ENCODE results near the gene GRIP2. TPM values are rescaled to one million over a fixed set of nuclear protein-coding genes. Genes with fewer than 3 reads are reported as not detected.

Gene GRIP2
- polyA plus RNA-seq, 1 donor (not counting 4 experiments of a cell fraction or from before 2014, with no cell fraction given) = 0.01 TPM

DNA sequence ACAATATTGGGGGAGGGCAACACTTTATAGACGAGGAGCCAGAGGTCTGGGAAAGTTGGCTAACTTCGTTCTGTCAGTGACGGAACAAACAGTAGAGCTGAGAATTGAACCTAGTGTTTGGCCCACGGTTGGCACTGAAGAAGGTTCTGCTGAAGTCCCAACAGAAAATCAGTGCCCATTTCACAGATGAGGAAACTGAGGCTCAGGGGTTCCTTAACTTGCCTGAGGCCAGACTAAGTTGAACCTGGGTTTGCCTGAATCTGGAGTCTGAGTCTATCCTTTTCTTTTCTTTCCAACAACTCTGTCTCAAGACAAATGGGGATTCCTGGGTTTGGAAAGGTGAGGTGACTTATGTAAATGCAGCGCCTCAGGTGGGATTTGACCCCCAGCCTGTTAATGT is 82.7 kb downstream of the GRIP2 start:
- Histone ChIP-seq H3K27ac (ENCODE audit: control insufficient read depth, insufficient read depth, low read length) (no peak overlapping the region), H3K27me3 (ENCODE audit: control insufficient read depth, extremely low read depth, insufficient read depth, low read length) (no peaks in the 10 kb centered on the region), H3K9me1 (ENCODE audit: control insufficient read depth, extremely low read depth, insufficient read depth, low read length) (no peaks in the 10 kb centered on the region), H3K9ac (ENCODE audit: control insufficient read depth, extremely low read depth, insufficient read depth, low read length) (no peak overlapping the region), H3K4me2 (ENCODE audit: control insufficient read depth, extremely low read depth, insufficient read depth, low read depth, low read length) (no peak overlapping the region), H3K79me2 (ENCODE audit: control insufficient read depth, insufficient read depth, low read length) (no peaks in the 10 kb centered on the region), H3K4me3 (ENCODE audit: control insufficient read depth in 2 of 3, extremely low read depth in 1 of 3, insufficient read depth in 2 of 3, low read depth in 1 of 3, low read length in 3 of 3) (no peak overlapping the region), H3K9me3 (ENCODE audit: control insufficient read depth, low read depth, low read length) (no peaks in the 10 kb centered on the region), H3K4me1 (ENCODE audit: control insufficient read depth, extremely low read depth, insufficient read depth, low read length) (peaks cover 15% of the 10 kb centered on the region), H2AFZ (ENCODE audit: control insufficient read depth, low read length) (no peak overlapping the region), H3K36me3 (ENCODE audit: control insufficient read depth in 2 of 2, extremely low read depth in 1 of 2, insufficient read depth in 2 of 2, low read length in 2 of 2) (peaks cover 0 to 4% of the 10 kb centered on the region in 2 experiments), H4K20me1 (ENCODE audit: control insufficient read depth, extremely low read depth, insufficient read depth, low read length) (no peaks in the 10 kb centered on the region)
- FAIRE-seq (no peak), DNase-seq (ENCODE audit: low read depth, low spot score) (no peak)
- TF ChIP-seq, protein P1, sequence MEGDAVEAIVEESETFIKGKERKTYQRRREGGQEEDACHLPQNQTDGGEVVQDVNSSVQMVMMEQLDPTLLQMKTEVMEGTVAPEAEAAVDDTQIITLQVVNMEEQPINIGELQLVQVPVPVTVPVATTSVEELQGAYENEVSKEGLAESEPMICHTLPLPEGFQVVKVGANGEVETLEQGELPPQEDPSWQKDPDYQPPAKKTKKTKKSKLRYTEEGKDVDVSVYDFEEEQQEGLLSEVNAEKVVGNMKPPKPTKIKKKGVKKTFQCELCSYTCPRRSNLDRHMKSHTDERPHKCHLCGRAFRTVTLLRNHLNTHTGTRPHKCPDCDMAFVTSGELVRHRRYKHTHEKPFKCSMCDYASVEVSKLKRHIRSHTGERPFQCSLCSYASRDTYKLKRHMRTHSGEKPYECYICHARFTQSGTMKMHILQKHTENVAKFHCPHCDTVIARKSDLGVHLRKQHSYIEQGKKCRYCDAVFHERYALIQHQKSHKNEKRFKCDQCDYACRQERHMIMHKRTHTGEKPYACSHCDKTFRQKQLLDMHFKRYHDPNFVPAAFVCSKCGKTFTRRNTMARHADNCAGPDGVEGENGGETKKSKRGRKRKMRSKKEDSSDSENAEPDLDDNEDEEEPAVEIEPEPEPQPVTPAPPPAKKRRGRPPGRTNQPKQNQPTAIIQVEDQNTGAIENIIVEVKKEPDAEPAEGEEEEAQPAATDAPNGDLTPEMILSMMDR (optimal IDR thresholded peaks at IDR 0.05 in 1 of 3, IDR thresholded peaks at IDR 0.05 in 1 of 3, conservative IDR thresholded peaks at IDR 0.05 in 1 of 3; ENCODE audit: extremely low read depth in 1 of 3, insufficient read depth in 2 of 3, low read length in 3 of 3) = no peak
- TF ChIP-seq EZH2 (IDR thresholded peaks at IDR 0.05; ENCODE audit: low read length) = no peak
- dilution Hi-C loops (cut with MboI; ENCODE audit: extremely low pct_ligation_motif_present, low sequenced_read_pairs) = no loop called here

DNA sequence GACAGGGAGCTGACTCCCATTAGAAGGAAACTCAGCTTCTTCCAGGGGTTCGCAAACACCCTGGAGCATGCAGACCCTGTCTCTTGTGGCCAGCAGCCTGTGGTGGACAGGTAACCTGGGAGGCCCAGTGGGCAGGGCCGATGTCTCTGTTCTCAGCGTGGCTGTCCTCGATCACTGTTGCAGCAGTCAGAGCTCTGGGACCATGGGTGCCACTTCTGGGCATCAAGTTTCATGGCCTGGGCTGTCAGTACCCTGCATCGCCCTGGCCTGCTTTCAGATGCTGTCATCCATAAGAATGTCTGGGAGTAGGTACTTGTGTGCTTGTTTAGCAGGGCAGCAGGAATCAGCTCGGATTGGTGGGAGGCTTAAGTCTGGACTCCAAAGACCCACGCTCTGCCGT is 83.3 kb downstream of the GRIP2 start:
- dilution Hi-C loops (cut with MboI; ENCODE audit: extremely low pct_ligation_motif_present, low sequenced_read_pairs) = no loop called here
- no peaks in the 10 kb centered on the region for H3K27me3 ChIP-seq (ENCODE audit: control insufficient read depth, extremely low read depth, insufficient read depth, low read length)
- H3K79me2 ChIP-seq (ENCODE audit: control insufficient read depth, insufficient read depth, low read length) = no peaks in the 10 kb centered on the region
- DNase-seq (ENCODE audit: low read depth, low spot score) (no peak), FAIRE-seq (no peak)
- H3K4me3 ChIP-seq (ENCODE audit: control insufficient read depth in 2 of 3, extremely low read depth in 1 of 3, insufficient read depth in 2 of 3, low read depth in 1 of 3, low read length in 3 of 3) = no peak overlapping the region
- H3K9ac ChIP-seq (ENCODE audit: control insufficient read depth, extremely low read depth, insufficient read depth, low read length) = no peak overlapping the region
- peaks cover 22% of the 10 kb centered on the region for H3K4me1 ChIP-seq (ENCODE audit: control insufficient read depth, extremely low read depth, insufficient read depth, low read length)
- H2AFZ ChIP-seq (ENCODE audit: control insufficient read depth, low read length) = no peak overlapping the region
- H3K9me3 ChIP-seq (ENCODE audit: control insufficient read depth, low read depth, low read length) = no peaks in the 10 kb centered on the region
- no peaks in the 10 kb centered on the region for H3K9me1 ChIP-seq (ENCODE audit: control insufficient read depth, extremely low read depth, insufficient read depth, low read length)
- H3K27ac ChIP-seq (ENCODE audit: control insufficient read depth, insufficient read depth, low read length) = no peak overlapping the region
- no peak for TF ChIP-seq EZH2 (IDR thresholded peaks at IDR 0.05; ENCODE audit: low read length)
- TF ChIP-seq, protein P1 (optimal IDR thresholded peaks at IDR 0.05 in 1 of 3, IDR thresholded peaks at IDR 0.05 in 1 of 3, conservative IDR thresholded peaks at IDR 0.05 in 1 of 3; ENCODE audit: extremely low read depth in 1 of 3, insufficient read depth in 2 of 3, low read length in 3 of 3) = no peak
- H3K4me2 ChIP-seq (ENCODE audit: control insufficient read depth, extremely low read depth, insufficient read depth, low read depth, low read length) = no peak overlapping the region
- H3K36me3 ChIP-seq (ENCODE audit: control insufficient read depth in 2 of 2, extremely low read depth in 1 of 2, insufficient read depth in 2 of 2, low read length in 2 of 2) = peaks cover 0 to 4% of the 10 kb centered on the region in 2 experiments
- no peaks in the 10 kb centered on the region for H4K20me1 ChIP-seq (ENCODE audit: control insufficient read depth, extremely low read depth, insufficient read depth, low read length)
